OCI-LY7 (cell line): Measurements from ENCODE around the gene SPIRE2. TPM values are rescaled to one million over a fixed set of nuclear protein-coding genes. Genes with fewer than 3 reads are reported as not detected.

Experiments
- BruUV-seq: library from RNA; stranded (reverse); fragments of 400-500 nt; replicated peaks from 2 replicates; lab custom pipeline; 2021; lab: Mats Ljungman, UMichigan
- CTCF ChIA-PET: fragments of 300-600 bp; sonication (Branson Sonifier 250); formaldehyde crosslinking; loops from one replicate; lab custom pipeline; 2022; ENCODE audit warnings: antibody characterized with exemption; ENCODE audit not compliant: unreplicated experiment; lab: Charles Lee
- POLR2A ChIA-PET: fragments of 300-600 bp; sonication (Branson Sonifier 250); formaldehyde crosslinking; loops from one replicate; lab custom pipeline; 2022; ENCODE audit warnings: antibody characterized with exemption; lab: Charles Lee
- DNase-seq: peaks from one replicate; pipeline ENCODE4 v3.0.0-alpha.2; 2015; ENCODE audit warnings: low spot score
- H2AFZ ChIP-seq: fragments of 200-600 bp; sonication (generic), shearing (Covaris generic); 2 replicates; pipeline ENCODE4 v1.6.1; 2014; ENCODE audit warnings: mild to moderate bottlenecking, antibody characterized with exemption, low read length, moderate library complexity
- H3K27ac ChIP-seq: fragments of 200-600 bp; sonication (generic); 2 replicates; pipeline ENCODE4 v1.5.1; 2014; ENCODE audit warnings: mixed run types, low read depth, mild to moderate bottlenecking, moderate library complexity, low read length, inconsistent platforms; ENCODE audit not compliant: poor library complexity, severe bottlenecking
- H3K36me3 ChIP-seq: fragments of 200-600 bp; sonication (generic); 2 replicates; pipeline ENCODE4 v1.6.1; 2014; ENCODE audit warnings: mild to moderate bottlenecking, antibody characterized with exemption, low read length, moderate library complexity, mixed read lengths; ENCODE audit not compliant: insufficient read depth
- H3K4me1 ChIP-seq: fragments of 200-600 bp; sonication (generic); 2 replicates; pipeline ENCODE4 v1.5.1; 2014; ENCODE audit warnings: mild to moderate bottlenecking, low read length; ENCODE audit not compliant: insufficient read depth, poor library complexity, severe bottlenecking
- H3K4me2 ChIP-seq: fragments of 200-600 bp; sonication (generic); 2 replicates; pipeline ENCODE4 v1.6.1; 2014; ENCODE audit warnings: mild to moderate bottlenecking, low read length
- H3K4me3 ChIP-seq: fragments of 200-600 bp; sonication (generic); 2 replicates; pipeline ENCODE4 v1.5.1; 2014; ENCODE audit warnings: mild to moderate bottlenecking, low read depth, low read length; ENCODE audit not compliant: poor library complexity, severe bottlenecking
- H3K79me2 ChIP-seq: fragments of 200-600 bp; sonication (generic); 2 replicates; pipeline ENCODE4 v1.6.1; 2016; ENCODE audit warnings: low read depth, mild to moderate bottlenecking, low read length, moderate library complexity, mixed read lengths; ENCODE audit not compliant: insufficient read depth
- H3K9me2 ChIP-seq: fragments of 200-600 bp; sonication (generic); 2 replicates; pipeline ENCODE4 v1.6.1; 2016; ENCODE audit warnings: mild to moderate bottlenecking, low read length, mixed read lengths; ENCODE audit not compliant: insufficient read depth
- H3K9me3 ChIP-seq: fragments of 200-600 bp; sonication (generic); 2 replicates; pipeline ENCODE4 v1.6.1; 2014; ENCODE audit warnings: mild to moderate bottlenecking, mixed run types, low read length, mixed read lengths
- H4K20me1 ChIP-seq: fragments of 200-600 bp; sonication (generic); 2 replicates; pipeline ENCODE4 v1.6.1; 2014; ENCODE audit warnings: mild to moderate bottlenecking, antibody characterized with exemption, low read length, moderate library complexity, mixed read lengths; ENCODE audit not compliant: insufficient read depth
- EZH2phosphoT487 ChIP-seq: fragments of 200-600 bp; sonication (generic); IDR thresholded peaks from 2 replicates; pipeline ENCODE4 v1.6.1; 2018; ENCODE audit warnings: low read depth, borderline replicate concordance, mild to moderate bottlenecking, mixed run types, antibody characterized with exemption, low read length, moderate library complexity, mixed read lengths
- intact Hi-C: fragments of 100-400 bp; cut with micrococcal nuclease; formaldehyde crosslinking; loops from one replicate; pipeline ENCODE4 v1.10.0; 2022; ENCODE audit not compliant: unreplicated experiment
- total RNA-seq, 2 experiments: library from RNA; depleted of rRNA in 1 of 2; stranded (reverse); fragments of >200 nt in 1 of 2; shearing (Covaris generic) in 1 of 2; gene quantifications; 2 replicates each; pipeline ENCODE4 v1.2.3, GENCODE V29; 2014 to 2022
- TF ChIP-seq, protein P1 (sequence below): fragments of 200-600 bp; sonication (generic); conservative IDR thresholded peaks from 2 replicates; pipeline ENCODE4 v1.5.1; 2014; ENCODE audit warnings: mild to moderate bottlenecking, antibody characterized with exemption, low read length, moderate library complexity, mixed read lengths

The SPIRE2 gene
- total RNA-seq, 2 experiments from 2014 or later = 7.1 to 48.5 TPM

GRCh38 chr16:89892055-89892630, 63.9 kb downstream of the SPIRE2 start:
- no peak for DNase-seq
- TF ChIP-seq EZH2phosphoT487 = no peak
- TF ChIP-seq, protein P1, sequence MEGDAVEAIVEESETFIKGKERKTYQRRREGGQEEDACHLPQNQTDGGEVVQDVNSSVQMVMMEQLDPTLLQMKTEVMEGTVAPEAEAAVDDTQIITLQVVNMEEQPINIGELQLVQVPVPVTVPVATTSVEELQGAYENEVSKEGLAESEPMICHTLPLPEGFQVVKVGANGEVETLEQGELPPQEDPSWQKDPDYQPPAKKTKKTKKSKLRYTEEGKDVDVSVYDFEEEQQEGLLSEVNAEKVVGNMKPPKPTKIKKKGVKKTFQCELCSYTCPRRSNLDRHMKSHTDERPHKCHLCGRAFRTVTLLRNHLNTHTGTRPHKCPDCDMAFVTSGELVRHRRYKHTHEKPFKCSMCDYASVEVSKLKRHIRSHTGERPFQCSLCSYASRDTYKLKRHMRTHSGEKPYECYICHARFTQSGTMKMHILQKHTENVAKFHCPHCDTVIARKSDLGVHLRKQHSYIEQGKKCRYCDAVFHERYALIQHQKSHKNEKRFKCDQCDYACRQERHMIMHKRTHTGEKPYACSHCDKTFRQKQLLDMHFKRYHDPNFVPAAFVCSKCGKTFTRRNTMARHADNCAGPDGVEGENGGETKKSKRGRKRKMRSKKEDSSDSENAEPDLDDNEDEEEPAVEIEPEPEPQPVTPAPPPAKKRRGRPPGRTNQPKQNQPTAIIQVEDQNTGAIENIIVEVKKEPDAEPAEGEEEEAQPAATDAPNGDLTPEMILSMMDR = no peak
- no peak overlapping the region for H2AFZ ChIP-seq
- POLR2A ChIA-PET = no interaction called here
- no peaks in the 10 kb centered on the region for H3K9me2 ChIP-seq
- H3K36me3 ChIP-seq = peaks cover 94% of the 10 kb centered on the region
- H3K4me1 ChIP-seq = no peaks in the 10 kb centered on the region
- H4K20me1 ChIP-seq = no peaks in the 10 kb centered on the region
- no peak overlapping the region for H3K27ac ChIP-seq
- no peak overlapping the region for H3K4me3 ChIP-seq
- no TSS peak for BruUV-seq
- H3K9me3 ChIP-seq = no peaks in the 10 kb centered on the region
- H3K79me2 ChIP-seq = no peaks in the 10 kb centered on the region
- CTCF ChIA-PET = no interaction called here
- H3K4me2 ChIP-seq = no peak overlapping the region
- intact Hi-C loops = no loop called here

DNA sequence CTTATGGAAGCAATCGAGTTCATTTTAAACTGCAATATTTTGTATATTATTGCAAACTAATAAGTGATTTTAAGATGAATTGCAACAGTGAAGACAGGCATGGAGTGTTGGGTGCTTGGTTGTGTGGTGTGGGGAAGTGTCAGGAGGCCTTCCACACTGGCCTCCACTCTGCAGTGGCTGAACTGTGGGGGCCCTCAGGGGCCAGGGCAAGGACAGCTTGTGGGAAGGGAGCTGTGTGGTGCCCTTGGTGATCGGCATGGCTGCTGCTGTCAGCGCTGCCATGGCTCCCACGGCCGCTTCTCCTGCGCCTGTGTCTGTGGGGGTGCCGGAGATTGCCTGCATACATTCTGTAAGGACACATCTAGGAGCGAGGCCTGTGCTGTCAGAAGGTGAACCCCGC, 64.4 kb downstream of the SPIRE2 start:
- ChIA-PET POLR2A (no interaction called here), CTCF (no interaction called here)
- no peak for TF ChIP-seq EZH2phosphoT487
- TF ChIP-seq, protein P1 = no peak
- H3K9me2 ChIP-seq = no peaks in the 10 kb centered on the region
- H3K4me1 ChIP-seq = no peaks in the 10 kb centered on the region
- no peak overlapping the region for H3K4me2 ChIP-seq
- H2AFZ ChIP-seq = no peak overlapping the region
- peaks cover 94% of the 10 kb centered on the region for H3K36me3 ChIP-seq
- intact Hi-C loops = no loop called here
- H3K4me3 ChIP-seq = no peak overlapping the region
- no peak for DNase-seq
- BruUV-seq = no TSS peak
- H3K79me2 ChIP-seq = no peaks in the 10 kb centered on the region
- no peak overlapping the region for H3K27ac ChIP-seq
- H3K9me3 ChIP-seq = no peaks in the 10 kb centered on the region
- H4K20me1 ChIP-seq = no peaks in the 10 kb centered on the region
